ENCODE data around the gene ELP2.

DNA sequence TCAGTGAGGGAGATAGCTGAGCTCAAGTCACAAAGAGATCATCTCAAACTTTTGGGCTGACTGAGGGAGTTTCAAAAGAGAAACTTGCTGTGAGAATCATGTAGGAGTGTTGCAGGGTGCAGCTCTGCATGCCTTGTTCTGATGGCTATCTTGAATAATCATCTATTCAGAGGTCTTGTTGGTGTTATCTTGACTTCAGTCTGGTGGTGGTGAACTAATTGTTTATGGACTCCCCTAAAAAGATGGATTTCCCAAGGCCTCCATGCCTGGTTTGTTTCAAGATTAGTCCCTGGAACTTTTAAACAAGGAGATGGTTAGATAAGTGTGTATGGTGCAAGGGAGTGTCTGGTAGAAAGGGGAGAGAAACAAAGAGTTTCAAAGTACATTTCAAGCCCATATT lies 30.4 kb upstream of the ELP2 start:
- TF ChIP-seq CTCF (IDR thresholded peaks at IDR 0.05; ENCODE audit: poor library complexity) = no peak
- no peak for TF ChIP-seq EZH2 (IDR thresholded peaks at IDR 0.05; ENCODE audit: borderline replicate concordance)
- TF ChIP-seq EZH2phosphoT487 (IDR thresholded peaks at IDR 0.05; ENCODE audit: low read depth, severe bottlenecking, unreplicated experiment) = no peak

Measured in hepatocyte (in vitro differentiated cells).